GM18502 (cell line): Measurements from ENCODE around the gene CCDC192.
"Not testable (repeated sequence)": the region's sequence is repeated elsewhere in the genome, so short reads cannot be mapped to it uniquely, and the experiment has no call there.

ENCODE experiments used
- ATAC-seq: cut with Tn5 transposase; IDR thresholded peaks from one replicate; pipeline ENCODE4 v1.9.1; 2021; ENCODE audit warnings: mild to moderate bottlenecking; ENCODE audit not compliant: unreplicated experiment, poor library complexity

The CCDC192 gene, protein sequence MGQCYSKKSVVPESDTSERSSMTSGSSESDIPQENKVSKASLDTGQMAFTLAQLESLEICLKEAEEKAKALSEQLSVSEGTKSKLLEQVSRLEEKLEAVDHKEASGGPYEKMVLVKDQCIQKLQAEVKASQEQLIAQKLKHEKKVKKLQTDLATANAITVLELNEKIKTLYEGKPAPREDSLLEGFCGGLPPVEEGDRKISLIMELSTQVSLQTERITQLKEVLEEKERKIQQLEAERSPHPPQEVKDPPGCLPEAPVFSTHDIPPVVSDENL

DNA sequence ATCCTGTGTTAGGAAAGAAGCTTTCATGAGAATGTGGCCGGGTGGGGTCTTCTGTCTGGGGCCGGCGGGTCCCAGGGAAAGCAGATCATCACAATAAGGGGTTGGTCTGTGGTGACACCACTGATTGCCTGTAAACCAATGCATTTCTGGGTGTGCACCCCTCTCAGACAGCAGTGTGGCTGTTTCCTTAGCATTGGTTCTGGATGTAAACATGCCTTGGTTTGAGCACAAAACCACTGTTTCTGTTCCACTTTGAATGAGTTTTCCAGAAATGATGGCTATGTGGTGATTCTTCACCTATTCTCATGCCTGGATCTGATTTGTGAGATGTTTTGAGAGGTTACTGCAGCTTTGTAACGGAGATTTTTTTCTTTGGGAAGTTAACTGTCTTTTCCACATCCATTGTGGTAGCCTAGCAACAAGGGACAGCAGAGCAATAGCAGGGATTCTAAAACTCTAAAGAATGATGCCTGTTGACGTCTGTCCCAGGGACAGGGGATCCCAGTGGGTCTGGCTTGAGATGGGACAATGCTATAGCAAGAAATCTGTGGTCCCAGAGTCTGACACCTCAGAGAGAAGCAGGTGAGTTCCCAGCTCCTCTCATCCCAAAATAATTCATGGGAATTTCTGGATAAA lies at the start of gene CCDC192:
CCDC192 (plus strand) TSS at position 466 of the 636 bp plus-strand sequence; CDS start at position 521, 55 bp downstream.
- no peak for ATAC-seq

DNA sequence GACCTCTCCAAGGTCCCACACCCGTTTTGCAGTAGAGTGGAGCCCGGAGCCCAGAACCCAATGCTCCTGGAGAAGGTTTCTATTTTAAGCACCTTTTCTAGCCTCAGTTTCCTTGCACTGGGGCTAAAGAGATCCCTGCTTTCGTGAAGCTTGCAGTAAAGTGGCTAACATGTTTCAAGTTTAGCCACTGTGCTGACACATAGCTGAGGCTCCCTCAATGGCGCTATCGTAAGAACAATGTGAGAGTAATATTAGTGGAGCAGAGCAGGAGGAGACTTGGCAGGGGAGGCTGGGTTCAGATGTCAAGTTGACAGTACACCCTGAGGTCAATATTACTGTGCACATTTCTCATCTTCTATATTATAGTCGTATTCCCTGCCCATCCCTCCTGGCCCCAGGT lies 46.4 kb upstream of the CCDC192 start:
- no peak for ATAC-seq

DNA sequence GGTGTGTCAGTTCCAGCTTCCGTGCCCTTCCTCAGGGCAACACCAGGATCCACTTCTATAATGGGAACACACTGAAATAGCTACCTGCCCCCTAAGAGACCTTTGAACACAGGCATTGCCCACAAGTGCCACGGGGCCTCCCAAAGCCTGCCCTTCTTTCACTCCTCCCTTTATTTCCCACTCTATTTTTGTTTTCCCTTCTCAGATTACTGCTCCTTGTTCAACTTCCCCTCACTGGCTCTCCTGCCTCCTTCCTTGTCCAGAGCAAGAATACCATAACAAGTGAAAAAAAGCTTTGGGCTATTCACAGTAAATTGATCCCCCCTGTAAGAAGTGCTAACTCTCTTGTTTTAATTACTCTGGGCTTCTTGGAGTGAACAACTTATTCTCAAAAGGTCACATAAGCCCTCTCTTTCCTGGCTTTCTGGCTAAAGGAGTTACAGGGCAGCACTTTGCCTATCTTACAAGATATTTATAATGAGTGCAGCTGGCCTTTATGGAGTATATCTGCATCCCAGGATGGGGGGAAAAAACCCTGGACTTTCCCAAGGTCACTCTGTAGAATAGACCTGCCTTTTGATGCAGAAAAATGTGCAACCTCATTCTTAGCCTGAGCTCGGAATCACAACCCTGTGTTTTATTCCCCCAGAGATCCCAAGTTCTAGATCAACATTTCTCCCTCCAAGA lies 43.0 kb upstream of the CCDC192 start:
- no peak for ATAC-seq

DNA sequence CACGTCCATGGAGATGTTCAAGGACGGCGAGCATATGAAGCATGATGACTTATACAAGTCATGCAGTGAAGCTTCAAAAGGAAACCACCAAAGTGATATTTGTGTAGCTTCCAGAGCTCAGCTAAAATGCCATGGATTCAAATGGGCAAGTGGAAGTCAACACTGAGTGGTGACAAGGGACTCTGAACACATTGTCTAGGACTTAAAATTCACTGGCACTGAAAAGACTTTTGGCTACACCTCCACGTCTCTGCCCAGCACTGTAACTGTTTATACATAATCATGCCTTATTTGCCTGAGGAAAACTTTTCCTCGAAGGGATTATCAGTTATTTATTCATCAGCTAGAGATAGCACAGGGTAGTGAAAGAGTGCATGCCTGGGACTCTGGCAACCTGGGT lies 39.1 kb upstream of the CCDC192 start:
- ATAC-seq = no peak

DNA sequence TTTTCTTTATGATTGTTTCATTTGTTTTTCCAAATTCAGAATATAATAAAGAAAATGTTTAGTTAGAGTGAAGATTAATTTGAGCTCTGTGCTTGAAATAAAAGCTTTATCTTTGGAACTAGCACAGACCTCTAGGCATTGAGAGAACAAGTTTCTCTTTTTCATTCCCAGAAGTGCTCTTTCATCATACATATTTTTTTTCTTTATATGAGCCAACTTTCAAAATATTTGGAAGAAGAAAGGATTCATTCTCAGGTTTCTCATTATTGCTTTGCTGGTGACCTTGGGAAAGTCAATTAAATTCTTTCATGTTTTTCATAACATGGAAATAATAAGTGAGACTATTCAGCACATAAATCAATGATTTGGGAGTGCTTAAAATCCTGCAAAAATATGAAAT lies 37.5 kb upstream of the CCDC192 start:
- ATAC-seq = no peak

DNA sequence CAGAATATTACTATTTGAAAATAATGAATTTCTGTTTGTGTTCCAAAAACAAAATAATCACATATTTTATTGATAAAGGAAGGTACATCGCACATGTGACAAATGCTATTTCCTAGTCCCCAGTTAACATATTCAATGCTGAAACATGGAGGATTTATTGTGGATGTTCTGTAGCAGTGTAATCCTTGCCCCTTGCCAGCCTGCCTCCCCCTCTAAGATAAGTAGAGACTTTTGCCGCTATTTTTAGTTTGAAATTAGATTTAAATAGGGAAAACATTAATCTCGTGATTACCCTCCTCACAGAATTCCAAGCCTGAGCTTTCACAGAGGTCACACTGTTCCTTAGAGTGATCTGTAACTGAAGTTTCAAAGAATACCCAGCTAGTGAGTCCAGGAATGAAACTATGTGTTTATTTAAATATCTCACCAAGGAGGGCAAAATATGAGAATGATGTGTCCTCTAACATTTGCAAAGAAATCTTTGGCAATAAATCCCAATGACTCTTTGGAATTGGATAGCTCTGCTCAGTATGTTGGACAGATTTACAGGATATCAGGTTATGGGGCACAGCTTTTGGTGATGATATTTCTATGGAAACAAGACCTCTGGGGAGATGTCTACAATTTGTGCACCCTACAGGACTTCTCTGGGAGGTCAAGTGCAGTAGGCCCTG lies 37.0 kb upstream of the CCDC192 start:
- ATAC-seq = no peak

DNA sequence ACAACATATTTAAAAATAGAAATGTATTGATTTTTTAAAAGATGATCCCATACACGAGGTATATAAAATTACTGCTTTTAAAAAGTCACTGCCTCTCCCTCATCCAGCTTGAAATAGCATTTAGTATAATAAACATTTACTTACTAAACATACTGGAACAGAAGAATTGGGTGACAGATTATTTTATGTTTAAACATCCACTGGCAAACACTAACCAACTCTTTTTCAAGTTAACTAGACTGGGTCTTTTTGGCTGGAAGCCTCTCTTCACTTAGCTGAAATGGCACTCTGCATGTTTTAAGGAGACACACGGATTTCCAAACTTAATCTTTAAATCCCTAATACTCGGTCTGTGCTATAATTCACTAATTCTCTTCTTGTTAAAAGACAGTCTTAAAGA lies 35.3 kb upstream of the CCDC192 start:
- no peak for ATAC-seq

DNA sequence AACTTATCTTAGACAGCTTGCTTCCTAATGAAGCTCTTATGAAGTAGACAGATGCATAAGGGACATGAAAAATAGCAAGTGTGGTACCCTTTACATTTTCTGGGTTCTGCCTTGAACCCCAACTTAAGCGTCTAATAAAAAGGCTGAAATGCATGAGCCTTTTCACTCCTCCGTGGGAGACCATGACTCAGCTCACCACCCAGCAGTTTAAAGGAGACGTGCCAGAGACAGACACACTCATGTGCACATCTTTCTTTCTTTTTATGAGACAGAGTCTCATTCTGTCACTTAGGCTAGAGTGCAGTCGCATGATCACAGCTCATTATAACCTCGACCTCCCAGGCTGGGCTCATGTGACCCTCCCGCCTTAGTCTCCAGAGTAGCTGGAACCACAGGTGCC lies 32.0 kb upstream of the CCDC192 start:
- ATAC-seq = no peak

DNA sequence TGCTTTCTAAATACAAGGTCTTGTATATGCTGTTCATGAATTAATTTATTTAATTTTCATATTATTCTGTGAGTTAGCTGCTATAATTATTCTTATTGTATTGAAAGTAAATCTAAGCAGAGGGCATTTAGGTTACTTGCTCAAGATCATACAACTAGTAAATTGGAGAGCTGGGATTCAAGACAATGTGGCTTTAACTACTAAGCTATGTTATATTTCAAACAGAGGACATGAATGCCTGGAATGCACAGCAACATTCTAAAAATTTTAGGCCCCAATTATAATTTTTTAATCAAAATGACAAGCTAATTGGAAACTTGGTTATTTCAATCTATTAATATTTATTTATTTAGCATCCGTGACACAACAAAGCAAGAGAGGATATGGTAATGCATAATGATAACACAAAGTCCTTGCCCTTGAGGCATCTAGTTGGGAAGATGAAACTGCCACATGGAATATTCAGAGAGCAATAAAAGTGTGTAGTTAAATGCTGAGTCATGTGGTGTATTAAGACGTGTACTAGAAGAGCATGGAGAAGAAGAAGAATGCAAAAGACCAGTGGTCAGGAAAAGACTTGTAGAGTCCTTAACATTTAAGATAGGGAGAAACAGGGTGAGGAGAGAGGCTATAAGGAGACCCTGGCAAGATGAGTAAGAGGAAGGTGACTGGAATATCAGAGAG lies 29.9 kb upstream of the CCDC192 start:
- no peak for ATAC-seq

DNA sequence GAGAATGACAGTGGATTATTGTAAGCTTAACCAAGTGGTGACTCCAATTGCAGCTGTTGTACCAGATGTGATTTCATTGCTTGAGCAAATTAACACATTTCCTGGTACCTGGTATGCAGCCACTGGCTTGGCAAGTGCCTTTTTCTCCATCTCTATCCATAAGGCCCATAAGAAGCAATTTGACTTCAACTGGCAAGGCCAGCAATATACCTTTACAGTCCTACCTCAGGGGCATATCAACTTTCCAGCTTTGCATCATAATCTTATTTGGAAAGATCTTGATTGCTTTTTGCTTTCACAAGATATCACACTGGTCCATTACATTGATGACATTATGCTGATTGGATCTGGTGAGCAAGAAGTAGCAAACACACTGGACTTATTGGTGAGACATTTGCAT lies 26.2 kb upstream of the CCDC192 start:
- ATAC-seq = not testable (repeated sequence)

DNA sequence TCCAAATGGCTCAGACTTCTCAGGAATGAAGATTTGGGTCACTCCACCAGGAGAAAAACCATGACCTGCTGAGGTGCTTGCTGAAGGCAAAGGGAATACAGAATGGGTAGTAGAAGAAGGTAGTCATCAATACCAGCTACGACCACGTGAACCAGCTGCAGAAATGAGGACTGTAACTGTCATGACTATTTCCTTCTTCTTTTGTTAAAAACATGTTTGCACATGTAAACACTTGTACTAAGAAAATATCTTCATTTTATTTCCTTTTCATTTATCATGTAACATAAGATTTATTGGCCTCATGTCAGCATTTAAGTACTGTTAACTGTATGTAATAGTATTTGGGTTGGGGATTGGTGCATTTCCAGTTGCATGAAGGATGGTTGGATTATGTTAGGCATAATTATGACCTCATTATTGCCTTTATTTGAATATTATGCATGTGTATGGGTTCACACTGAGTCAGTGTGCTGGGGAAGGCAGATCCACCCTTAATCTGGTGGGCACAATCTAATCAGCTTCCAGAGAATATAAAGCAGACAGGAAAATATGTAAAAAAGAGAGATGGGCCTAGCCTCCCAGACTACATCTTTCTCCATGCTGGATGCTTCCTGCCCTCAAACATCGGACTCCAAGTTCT lies 23.4 kb upstream of the CCDC192 start:
- ATAC-seq = not testable (repeated sequence)

DNA sequence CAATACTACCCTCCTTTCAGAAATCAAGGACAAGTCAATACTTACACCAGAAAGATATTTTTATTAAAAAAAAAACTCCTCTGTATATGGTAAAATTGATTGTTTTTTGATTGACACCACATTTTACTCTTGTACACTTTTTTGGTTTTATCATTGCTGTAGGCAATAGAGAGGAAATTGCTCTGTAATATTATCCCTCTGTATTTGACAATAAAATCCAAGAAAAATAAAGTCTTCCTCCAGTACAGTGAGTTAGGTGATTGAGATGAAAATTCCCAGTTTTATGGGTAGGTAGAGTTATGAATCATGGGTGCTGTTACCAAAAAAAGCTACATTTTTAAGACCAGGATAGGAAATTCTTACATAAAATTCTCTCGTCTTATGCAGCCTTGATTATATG lies 22.6 kb upstream of the CCDC192 start:
- ATAC-seq = no peak

DNA sequence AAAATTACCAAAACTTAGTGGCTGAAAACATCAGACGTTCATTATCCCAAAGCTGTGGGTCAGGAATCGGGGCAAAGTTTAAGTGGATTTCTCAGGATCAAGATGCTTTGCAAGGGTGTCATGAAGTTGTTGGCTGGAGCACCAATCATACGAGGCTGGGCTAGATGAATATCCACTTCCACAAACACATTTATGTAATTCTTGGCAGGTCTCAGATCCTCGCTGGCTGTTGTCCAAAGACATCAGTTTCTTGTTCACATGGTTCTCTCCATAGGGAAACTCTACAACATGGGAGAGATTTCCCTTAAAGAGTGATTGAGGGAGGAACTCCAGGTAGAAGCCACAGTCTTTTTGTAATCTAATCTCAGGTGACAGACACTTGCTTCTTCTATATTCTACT lies 20.2 kb upstream of the CCDC192 start:
- ATAC-seq = no peak

DNA sequence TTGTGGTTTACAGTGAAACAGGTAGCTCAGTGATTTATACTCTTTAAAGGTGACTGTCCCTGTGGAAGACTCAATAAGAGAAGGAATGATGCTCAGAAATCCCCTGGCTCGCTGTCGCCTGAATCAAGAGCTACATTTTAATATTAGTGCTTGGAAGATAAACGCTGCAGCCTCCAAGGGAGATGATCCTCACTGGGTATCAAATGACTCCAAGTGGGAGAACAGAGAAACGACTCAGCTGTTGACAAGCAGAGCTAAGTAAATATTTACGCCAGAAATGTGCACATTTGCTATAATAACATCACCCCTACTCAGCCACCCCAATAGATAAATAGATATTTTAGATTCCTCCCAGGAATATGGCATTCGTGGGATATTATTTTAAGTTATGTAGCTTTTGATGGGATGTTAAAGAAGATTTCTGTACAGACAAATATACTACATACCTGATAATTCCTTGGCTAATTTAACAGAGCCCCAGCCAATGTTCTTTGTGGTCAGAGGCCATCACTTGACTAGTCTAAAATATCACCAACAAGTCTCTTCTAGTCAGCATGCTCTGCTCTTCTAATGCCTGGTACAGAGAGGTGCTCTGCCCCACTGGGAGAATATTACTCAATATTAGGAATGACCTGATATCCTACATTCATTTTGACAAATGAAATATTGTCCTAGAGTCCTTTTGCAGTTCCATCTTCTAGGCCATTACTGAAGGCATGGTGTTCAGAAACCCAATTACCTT lies 18.3 kb upstream of the CCDC192 start:
- ATAC-seq = no peak

DNA sequence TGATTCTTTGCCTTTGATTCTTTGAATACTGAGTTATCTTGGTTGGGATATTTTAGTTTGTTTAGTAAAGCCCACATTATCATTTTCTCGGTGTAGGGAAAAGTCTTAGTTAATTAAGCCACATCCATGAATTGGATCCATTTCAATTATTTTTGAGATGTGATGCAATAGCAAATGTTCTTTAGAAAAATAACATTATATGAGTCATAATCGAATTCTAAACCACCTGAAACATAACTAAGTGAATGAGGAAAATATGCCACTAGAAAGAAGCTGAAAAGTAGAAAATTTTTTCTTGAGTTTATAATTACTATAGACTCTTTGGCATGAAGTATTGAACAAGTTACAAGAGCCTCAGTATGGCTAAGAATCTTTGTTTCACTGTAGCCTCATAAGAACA lies 17.5 kb upstream of the CCDC192 start:
- ATAC-seq = no peak

DNA sequence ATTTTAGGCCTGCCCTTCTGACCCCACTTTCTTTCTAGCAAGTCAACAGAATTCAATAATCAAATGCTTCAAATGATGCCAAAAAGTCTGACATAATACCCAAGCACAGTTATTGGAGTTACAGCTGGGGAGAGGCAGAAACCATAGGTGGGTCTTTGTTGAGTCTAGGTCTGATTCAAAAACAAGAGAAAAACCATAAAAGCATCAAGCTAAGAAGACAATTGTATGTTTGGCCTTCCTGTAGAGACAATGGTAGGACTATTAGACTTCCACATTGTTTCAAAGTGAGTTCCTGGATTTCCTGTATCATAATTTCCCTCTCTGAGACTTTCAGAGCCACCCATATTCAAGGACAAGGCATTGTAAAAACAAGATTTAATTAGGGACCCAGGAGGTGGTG lies 16.8 kb upstream of the CCDC192 start:
- no peak for ATAC-seq

DNA sequence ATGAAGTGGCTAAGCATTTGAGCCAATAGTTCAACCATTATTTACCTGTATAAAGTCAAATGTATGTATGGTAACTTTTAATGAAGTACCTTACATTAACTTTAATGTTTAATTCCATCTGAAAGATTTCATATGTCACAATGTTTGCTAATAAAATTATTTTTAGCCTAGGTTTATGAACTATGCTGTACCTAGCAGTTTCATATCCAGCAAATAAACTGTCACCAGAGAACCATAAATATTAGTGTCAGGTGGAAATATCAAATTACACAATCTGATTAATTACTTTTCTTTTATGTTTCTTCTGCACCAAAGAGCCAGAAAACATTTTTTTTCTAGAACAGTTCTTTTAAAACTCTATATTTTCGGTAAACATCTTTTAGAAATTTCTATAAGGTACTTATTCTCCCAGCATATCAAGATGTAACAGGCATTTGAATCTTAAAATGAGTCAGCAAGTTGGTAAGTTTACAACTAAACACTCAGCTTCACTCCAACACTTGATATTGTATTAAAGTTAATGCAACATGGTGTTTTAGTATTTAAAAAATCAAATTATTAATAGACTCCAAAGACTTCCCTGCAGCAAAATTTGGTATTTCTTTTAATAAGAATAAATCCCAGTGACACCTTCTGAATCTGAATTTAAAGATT lies 8.5 kb upstream of the CCDC192 start:
- ATAC-seq = no peak

DNA sequence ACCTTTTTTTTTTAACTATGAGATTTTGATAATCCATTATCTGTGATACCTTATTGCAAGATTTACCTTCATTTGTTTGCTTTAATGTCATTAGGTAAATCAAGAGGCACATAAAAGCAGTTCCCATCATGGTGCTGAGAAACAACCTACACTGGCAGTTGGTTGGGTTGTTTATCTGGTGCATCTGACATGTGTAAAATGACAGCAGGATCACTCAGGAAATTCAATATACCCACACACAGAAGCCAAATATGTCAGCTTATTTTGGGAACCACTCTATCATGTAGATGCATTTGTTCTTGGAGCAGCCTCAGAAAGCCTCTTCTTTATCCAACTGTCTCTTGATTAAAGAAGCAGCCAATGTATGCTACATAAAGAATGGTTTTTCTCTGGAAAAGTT lies 7.8 kb upstream of the CCDC192 start:
- no peak for ATAC-seq

DNA sequence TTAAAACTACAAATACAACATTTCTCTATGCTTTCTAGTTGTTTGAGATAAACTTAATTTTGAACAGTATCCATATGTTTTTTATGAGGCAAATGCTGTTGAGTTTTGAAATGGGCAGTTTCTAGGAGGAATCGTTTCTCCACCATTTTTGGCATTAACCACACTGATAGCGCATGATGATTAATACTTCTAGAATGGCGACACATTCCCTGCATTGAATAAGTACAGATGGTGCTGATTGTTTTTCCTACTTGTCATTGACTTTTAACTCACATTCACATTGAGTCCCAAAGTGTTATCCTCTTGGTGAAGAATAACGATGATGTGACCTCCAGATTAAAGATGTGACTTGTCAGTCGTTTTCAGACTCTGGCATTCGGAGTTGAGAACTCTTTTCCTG lies 6.5 kb upstream of the CCDC192 start:
- ATAC-seq = no peak
